Stimulated activated CD4-positive, alpha-beta T cell treated with anti-CD3 and anti-CD28 coated beads, Interleukin-12 subunit alpha, Interleukin-12 subunit beta, amount 100 ng/mL, for 48 hours (primary cell): ENCODE results near the gene AHDC1.

Source experiments
- DNase-seq, 3 donors: peaks; one replicate each; pipeline ENCODE4 v3.0.0-alpha.2; 2020; ENCODE audit warnings: low read depth in 2 of 3, low spot score in 1 of 3

Gene AHDC1

GRCh38 chr1:27614625-27615344 lies 10.8 kb upstream of the AHDC1 start:
- DNase-seq = no peak

DNA sequence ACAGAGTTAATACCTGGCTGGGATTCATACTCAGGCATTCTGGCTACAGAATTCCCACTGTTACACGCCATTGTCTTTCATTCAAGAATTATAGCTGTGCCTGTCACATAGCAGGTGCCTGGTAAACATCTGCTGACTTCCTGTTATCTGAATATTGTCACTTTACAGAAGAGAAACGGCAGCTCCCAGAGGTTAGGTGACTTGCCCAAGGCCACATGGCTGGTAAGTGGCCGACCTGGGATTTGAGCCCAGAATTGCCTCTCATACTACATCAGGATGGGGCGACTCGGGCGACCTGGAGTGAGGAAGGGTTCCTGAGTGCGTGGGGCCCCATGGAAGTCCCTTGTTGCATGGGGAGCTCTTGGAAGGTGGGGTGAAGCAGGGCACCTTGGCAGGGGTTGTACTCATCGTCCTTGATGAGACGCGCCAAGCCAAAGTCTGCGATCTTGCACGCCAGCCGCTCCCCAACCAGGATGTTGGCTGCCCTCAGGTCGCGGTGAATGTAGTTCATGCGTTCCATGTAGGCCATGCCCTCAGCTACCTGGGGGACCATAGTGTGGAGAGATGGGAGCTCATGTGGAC lies 10.2 kb upstream of the AHDC1 start:
- DNase-seq = no peak

- no peak for DNase-seq
Measured at GRCh38 chr1:27612718-27613117, 8.8 kb upstream of the AHDC1 start.

DNA sequence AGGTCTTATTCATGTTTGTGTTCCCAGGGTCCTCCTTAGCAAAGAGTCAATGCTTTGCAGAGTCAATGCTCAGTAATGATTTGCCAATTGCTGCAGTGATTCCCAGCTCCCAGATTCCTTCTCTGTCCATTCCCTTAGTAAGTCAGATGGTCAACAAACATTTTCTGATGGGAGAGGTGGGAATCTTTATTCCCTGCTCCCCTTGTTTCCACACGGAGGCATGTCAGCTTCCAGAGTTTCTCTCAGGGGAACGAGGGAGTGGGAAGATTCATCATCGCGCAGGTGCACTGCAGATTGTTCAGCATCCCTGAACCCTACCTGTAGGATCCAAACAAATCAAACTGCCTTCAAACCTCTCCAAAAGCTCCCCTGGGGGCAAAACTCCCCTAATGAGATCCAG lies 7.5 kb upstream of the AHDC1 start:
- no peak for DNase-seq

DNA sequence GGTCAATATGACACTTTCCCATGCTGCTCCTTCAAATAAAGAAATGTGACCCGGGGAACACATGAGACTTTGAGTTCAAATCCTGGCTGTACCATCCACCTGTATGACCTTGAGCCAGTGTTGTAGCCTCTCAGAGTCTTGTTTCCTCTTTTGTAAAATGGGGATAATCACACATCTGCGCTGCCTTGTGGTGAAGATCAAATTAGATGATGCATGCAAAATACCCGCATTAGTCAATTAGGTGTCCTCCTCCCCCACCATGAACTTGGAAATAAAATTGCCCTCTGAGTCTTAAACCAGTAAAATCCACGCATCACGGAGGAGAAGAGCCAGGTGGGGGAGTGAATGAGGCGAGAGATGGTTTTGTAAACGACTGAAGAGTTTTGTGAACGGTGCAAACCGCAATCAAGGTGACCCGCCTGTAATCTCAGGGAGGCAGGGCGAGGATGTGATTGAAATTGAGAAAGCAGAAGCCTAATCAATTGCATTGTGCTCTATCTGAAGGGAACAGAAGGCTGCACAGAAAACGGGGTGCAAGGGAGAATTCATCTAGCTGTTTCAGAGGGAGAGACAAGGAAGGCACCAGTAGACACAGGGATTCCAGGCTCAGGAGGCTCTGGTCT lies 5.8 kb upstream of the AHDC1 start:
- no peak for DNase-seq

DNA sequence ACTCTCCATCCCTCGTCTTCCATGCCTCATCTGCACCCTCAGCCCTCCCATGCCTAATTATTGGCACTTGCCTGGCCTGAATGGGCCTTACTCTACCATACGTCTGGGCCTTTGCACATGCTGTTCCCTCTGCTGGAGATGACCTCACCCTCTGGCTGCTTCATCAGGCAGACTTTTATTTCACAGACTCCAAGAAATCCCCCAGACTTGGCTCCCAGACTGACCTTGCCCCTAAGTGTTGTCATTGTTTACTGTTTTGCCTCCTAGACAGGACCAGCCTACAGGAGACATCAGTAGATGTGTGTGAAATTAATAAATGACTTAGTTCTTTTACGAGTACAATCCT lies 5.2 kb upstream of the AHDC1 start:
- no peak for DNase-seq

DNA sequence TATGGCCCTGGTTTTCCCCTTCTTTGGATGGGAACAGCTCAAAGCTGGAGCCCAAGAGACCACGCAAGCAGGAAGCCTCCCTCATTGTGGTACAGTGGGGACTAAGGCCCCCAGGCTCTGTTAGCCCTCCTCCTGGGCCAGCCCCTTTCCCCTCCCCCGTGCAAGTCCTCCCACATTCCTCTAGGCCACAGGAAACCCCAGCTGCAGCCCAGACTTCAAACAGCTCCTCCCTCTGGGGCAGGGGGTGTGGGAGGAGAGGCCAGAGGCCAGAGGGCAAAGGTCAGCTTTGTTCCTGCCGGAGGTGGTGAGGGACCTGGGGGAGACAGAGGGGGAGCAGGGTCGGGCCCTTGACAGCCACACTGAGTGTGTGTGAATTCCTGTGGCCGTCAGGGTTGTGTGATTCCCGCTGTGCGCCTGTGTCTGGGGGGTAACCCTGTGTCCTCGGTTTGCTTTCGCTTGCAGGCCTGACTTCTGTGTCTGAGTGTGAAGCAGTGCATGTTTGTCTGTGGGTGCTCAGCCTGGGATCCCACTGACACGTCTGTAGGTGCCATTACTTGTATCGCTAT lies 3.4 kb upstream of the AHDC1 start:
- DNase-seq = no peak

- no peak for DNase-seq
Measured at GRCh38 chr1:27606708-27607238, 2.8 kb upstream of the AHDC1 start.

GRCh38 chr1:27605796-27606707 lies 2.1 kb upstream of the AHDC1 start:
- peak in 2 of 3 donors; percentile 43 to 65 for DNase-seq

DNA sequence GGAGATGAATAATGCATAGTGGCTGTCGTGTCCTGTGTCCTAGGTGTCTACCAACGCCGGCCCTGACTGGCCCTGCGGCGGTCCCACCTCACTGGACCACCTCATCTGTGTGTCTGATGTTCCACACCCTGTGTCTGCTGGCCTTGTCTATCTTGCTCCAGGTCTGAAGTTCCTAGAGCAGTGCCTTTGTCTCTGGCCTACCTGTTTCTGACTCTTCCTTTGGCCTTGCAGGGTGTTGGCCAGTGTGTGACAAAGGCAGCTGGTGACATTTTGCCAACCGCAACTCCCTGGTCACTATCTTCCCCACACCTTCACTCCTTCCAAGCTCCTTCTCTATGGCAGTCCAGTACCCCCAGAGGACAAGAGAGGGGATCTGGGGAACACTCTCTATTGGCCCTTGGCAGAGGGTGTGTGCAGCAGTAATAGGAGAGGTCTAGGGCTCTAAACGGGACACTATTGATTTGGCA lies 1.4 kb upstream of the AHDC1 start:
- no peak for DNase-seq

GRCh38 chr1:27604579-27605299 lies 795 bp upstream of the AHDC1 start:
- DNase-seq = no peak

DNA sequence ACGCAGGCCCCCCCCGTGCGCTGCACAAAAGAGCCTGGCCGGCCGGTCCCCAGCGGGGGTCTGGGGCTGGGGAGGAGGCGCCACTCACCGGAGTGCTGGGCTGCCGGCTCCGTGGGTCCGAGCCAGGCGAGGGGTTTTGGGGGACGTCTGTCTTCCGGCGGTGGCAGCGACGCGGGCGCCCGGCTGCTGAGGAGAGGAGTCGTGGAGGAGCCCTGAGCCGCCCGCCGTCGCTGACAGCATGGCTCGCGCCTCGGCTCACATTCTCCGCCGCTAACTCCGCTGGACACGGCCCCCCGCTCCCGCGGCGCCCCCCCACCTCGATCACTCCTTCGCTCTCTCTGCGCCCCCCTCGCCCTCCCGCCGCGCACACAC lies 649 bp downstream of the AHDC1 start:
- DNase-seq = no peak

DNA sequence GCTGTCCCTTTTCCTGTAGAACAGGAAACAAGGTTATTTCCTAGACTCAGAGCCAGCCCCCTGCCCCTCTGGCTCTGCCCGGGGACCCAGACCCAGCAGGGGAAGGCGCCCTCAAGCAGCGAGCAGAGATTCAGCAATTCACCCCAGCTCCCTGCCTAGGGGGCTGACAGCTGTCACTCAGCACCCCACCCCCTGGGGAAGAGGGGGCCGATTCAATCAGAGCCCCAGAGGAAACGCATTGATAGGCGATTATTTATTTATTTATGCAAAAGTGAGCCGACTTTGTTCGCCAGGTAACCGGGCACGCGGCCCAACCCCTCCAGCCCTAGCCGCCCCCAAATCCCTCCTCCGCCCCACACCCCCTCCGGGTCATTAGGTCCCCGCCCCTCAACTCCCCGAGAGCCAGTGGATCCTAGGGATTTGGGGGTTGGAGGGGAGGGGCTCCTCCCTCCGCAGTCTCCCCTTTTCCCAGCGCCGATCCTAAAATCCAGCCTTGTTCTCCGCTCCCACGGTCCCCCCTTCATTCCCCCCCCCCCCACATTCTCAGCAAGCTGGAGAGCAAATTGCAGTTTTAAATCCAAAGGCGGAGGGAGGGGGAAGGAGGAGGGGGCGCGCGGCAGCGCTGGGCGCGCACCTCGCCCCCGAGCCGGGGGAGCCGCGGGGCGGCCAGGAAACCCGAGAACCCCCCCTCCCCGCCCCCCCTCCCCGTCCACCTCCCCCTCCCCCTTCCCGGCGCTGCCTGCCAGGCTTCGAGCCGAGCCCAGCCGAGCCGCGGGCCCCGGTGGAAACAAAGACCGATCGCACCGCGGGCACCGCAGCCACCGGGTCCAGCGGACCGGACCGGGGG lies 1.3 kb downstream of the AHDC1 start:
- DNase-seq = no peak

- DNase-seq = no peak
Measured at GRCh38 chr1:27601771-27602461, 2.0 kb downstream of the AHDC1 start.

DNA sequence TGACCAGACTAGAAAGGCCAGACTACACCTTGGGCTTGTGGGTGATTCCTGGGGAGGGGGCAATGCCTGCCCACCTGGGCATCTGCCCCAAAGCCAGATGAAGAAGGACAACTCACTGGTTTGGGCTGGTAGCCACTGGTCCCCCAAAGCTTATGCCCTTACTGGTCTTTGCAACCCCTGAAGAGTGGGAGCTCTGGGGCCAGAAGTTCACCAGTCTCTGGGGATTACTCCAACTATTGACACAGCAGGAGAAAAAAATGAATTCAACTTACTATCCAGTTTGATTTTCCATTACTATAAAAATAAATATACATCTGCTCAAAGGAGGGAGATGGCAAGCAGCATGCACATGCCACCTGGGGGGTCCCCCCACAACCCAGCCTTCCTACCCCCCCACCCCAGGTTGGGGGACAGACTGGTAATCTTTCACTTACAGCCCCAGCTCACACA lies 2.6 kb downstream of the AHDC1 start:
- DNase-seq = no peak

- no peak for DNase-seq
Measured at GRCh38 chr1:27600498-27601175, 3.3 kb downstream of the AHDC1 start.

DNA sequence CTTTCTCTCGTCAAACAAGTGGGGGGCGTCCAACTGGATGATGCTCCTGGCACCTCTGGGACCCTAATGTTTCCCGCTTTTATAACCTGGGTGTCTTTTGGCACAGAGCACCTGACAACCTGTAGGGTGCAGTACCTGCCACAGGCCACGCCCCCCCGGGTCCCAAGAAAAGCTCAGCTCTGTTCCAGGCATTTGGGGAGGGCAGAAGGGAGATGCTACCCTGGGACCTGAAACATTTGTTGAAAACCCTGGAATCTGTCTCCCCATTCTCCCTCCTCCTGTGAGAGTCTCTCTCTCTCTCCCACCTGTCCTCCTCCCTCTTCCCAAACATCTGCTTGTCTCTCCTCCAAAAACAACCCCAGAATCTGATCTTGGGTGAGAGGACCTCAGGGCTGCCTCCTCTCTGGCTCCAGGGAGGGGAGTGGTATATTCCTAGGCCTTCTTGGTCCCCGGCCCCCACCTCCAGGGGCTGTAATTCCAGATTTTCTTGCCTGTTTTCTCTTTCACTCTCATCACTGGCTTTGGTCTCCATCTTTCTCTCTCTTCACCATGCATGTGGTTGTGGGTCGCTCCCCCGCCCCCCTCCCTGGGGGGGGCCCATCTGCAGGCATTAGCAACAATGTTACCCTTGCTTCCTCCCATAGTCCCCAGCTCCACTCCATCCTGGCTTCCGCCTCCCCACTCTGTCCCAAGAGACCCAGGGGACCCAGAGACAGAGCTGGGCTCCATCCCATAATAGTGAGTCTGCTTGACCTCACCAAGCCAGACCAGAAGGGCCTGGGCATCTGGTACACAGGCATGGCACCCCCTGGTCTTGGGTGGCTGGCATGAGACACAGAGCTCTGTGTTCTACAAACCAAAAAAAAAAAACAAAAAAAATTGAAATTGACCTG lies 4.1 kb downstream of the AHDC1 start:
- DNase-seq = no peak
